ENCODE measurements around the gene IDUA. TPM values are rescaled to one million over a fixed set of nuclear protein-coding genes. Genes with fewer than 3 reads are reported as not detected.

The IDUA gene
- total and polyA plus RNA-seq, 2 donors (not counting 1 experiment from before 2014, with no cell fraction given), result 57.0 to 67.4 TPM

- intact Hi-C loops (cut with micrococcal nuclease), result loop anchor here (5.0 to 10.0 kb wide), 2 partner anchors 93 to 745 kb away; no protein-coding TSS in a partner anchor
- Histone ChIP-seq H3K36me3 (replicated peaks in 1 of 2; ENCODE audit: control extremely low read depth in 1 of 2, control insufficient read depth in 1 of 2, extremely low read depth in 1 of 2, insufficient read depth in 2 of 2, low read length in 1 of 2) (no peaks in the 10 kb centered on the region), H3K79me2 (ENCODE audit: control insufficient read depth, insufficient read depth, low read length) (peaks cover 10% of the 10 kb centered on the region), H3K4me2 (replicated peaks; ENCODE audit: low read depth, low read length, poor library complexity, severe bottlenecking) (no peak overlapping the region), H3K4me3 (ENCODE audit: control extremely low read depth in 1 of 5, extremely low read depth in 1 of 5, insufficient read depth in 1 of 5, low read depth in 2 of 5, low read length in 4 of 5) (no peak overlapping the region), H3K27me3 (replicated peaks in 1 of 4; ENCODE audit: control extremely low read depth in 1 of 4, control insufficient read depth in 3 of 4, insufficient read depth in 4 of 4, low read length in 3 of 4) (no peaks in the 10 kb centered on the region), H3K4me1 (ENCODE audit: control insufficient read depth in 2 of 2, insufficient read depth in 2 of 2, low read length in 2 of 2) (peaks cover 22 to 24% of the 10 kb centered on the region in 2 donors), H4K20me1 (ENCODE audit: control insufficient read depth, insufficient read depth, low read length, poor library complexity, severe bottlenecking) (peaks cover 14% of the 10 kb centered on the region), H2AFZ (ENCODE audit: insufficient read depth, low read depth, low read length, poor library complexity, severe bottlenecking) (no peak overlapping the region), H3K9ac (ENCODE audit: low read length) (no peak overlapping the region), H3K27ac (ENCODE audit: low read length in 2 of 2) (no peak overlapping the region), H3K9me3 (ENCODE audit: control extremely low read depth in 1 of 3, control insufficient read depth in 2 of 3, insufficient read depth in 1 of 3, low read length in 2 of 3) (no peaks in the 10 kb centered on the region)
- WGBS (ENCODE audit: insufficient coverage), result 97% methylated on average over 58 of the region's 58 CpGs
- Mint-ChIP-seq H3K27me3 (no peaks in the 10 kb centered on the region), H3K4me3 (no peak overlapping the region), H3K27ac (no peak overlapping the region), H3K9me3 (ENCODE audit: insufficient read depth) (no peaks in the 10 kb centered on the region), H3K4me1 (peaks cover 23% of the 10 kb centered on the region)
- ATAC-seq (ENCODE audit: low read depth) (no peak), DNase-seq (no peak)
- TF ChIP-seq EZH2 (IDR thresholded peaks at IDR 0.05; ENCODE audit: borderline replicate concordance, insufficient read depth, low read depth, low read length, poor library complexity, severe bottlenecking), result no peak
- ChIA-PET POLR2A (no interaction called here), CTCF (interaction anchor here (6.7 kb wide), 1 partner anchor 248 kb away, joined by 90 read pairs; no protein-coding TSS in a partner anchor)
Measured at GRCh38 chr4:989722-990471, 3.1 kb downstream of the IDUA start.

DNA sequence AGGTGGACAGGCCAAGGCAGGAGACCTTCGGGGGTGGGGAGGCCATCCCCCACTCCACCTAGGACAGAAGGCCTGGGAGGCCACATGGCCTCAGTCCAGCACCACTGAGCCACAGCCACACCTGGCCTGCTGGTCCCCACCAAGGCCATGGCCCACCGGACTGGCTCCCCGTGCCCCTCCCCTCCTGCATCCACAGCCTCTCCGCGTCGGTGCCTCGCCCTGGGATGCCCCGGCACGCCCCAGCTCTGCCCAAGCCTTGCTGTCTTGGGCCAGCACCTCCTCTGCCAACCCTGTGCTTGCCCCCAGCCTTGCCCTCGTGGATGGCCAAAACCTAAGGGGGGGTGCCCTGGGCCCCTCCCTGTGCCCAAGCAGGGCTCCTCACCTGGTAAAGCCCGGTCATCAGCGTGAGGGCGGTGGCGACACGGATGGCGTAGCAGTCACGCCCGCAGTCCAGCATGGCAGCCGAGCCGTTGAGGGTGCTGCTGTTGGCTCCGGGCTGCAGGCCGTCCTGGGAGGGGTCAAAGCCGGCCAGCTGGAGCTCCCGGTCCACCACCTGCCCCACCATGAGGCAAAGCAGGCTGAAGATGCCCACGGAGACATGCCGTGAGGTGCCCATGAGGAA is 4.0 kb downstream of the IDUA start:
- no peaks in the 10 kb centered on the region for H3K27me3 ChIP-seq (replicated peaks in 1 of 4; ENCODE audit: control extremely low read depth in 1 of 4, control insufficient read depth in 3 of 4, insufficient read depth in 4 of 4, low read length in 3 of 4)
- CTCF ChIA-PET, result interaction anchor here (6.7 kb wide), 1 partner anchor 249 kb away, joined by 90 read pairs; no protein-coding TSS in a partner anchor
- H3K4me3 Mint-ChIP-seq, result no peak overlapping the region
- H3K9me3 Mint-ChIP-seq (ENCODE audit: insufficient read depth), result no peaks in the 10 kb centered on the region
- peaks cover 14% of the 10 kb centered on the region for H4K20me1 ChIP-seq (ENCODE audit: control insufficient read depth, insufficient read depth, low read length, poor library complexity, severe bottlenecking)
- H3K79me2 ChIP-seq (ENCODE audit: control insufficient read depth, insufficient read depth, low read length), result peaks cover 8% of the 10 kb centered on the region
- H3K36me3 ChIP-seq (replicated peaks in 1 of 2; ENCODE audit: control extremely low read depth in 1 of 2, control insufficient read depth in 1 of 2, extremely low read depth in 1 of 2, insufficient read depth in 2 of 2, low read length in 1 of 2), result no peaks in the 10 kb centered on the region
- no peak overlapping the region for H3K9ac ChIP-seq (ENCODE audit: low read length)
- POLR2A ChIA-PET, result no interaction called here
- no peaks in the 10 kb centered on the region for H3K9me3 ChIP-seq (ENCODE audit: control extremely low read depth in 1 of 3, control insufficient read depth in 2 of 3, insufficient read depth in 1 of 3, low read length in 2 of 3)
- DNase-seq (no peak), ATAC-seq (ENCODE audit: low read depth) (no peak)
- H3K4me1 ChIP-seq (ENCODE audit: control insufficient read depth in 2 of 2, insufficient read depth in 2 of 2, low read length in 2 of 2), result peaks cover 14 to 17% of the 10 kb centered on the region in 2 donors
- peaks cover 16% of the 10 kb centered on the region for H3K4me1 Mint-ChIP-seq
- no peak overlapping the region for H3K27ac Mint-ChIP-seq
- no peaks in the 10 kb centered on the region for H3K27me3 Mint-ChIP-seq
- no peak overlapping the region for H3K4me3 ChIP-seq (ENCODE audit: control extremely low read depth in 1 of 5, extremely low read depth in 1 of 5, insufficient read depth in 1 of 5, low read depth in 2 of 5, low read length in 4 of 5)
- H3K27ac ChIP-seq (ENCODE audit: low read length in 2 of 2), result no peak overlapping the region
- H3K4me2 ChIP-seq (replicated peaks; ENCODE audit: low read depth, low read length, poor library complexity, severe bottlenecking), result no peak overlapping the region
- H2AFZ ChIP-seq (ENCODE audit: insufficient read depth, low read depth, low read length, poor library complexity, severe bottlenecking), result no peak overlapping the region
- 96% methylated on average over 26 of the region's 26 CpGs for WGBS (ENCODE audit: insufficient coverage)
- intact Hi-C loops (cut with micrococcal nuclease), result no loop called here
- no peak for TF ChIP-seq EZH2 (IDR thresholded peaks at IDR 0.05; ENCODE audit: borderline replicate concordance, insufficient read depth, low read depth, low read length, poor library complexity, severe bottlenecking)
- no peak for TF ChIP-seq CTCF (IDR thresholded peaks at IDR 0.05)

Measured in B cell (primary cell).